Endothelial cell of umbilical vein (primary cell): ENCODE results near the gene PCSK6. TPM values are rescaled to one million over a fixed set of nuclear protein-coding genes. Genes with fewer than 3 reads are reported as not detected.

Experiments used
- BruUV-seq: library from RNA; stranded (reverse); fragments of 400-500 nt; replicated peaks from 2 replicates; lab custom pipeline; 2021; lab: Mats Ljungman, UMichigan
- CTCF ChIA-PET: fragments of 300-600, 350-600 bp; sonication (Branson Sonifier 250); formaldehyde crosslinking; loops from one replicate; lab custom pipeline; 2021; ENCODE audit warnings: antibody characterized with exemption, inconsistent platforms; lab: Charles Lee
- POLR2A ChIA-PET: fragments of 300-600, 350-600 bp; sonication (Branson Sonifier 250); formaldehyde crosslinking; loops from one replicate; lab custom pipeline; 2021; ENCODE audit warnings: antibody characterized with exemption, inconsistent platforms; lab: Charles Lee
- DNase-seq: peaks from one replicate; pipeline ENCODE4 v3.0.0-alpha.2; 2011; ENCODE audit warnings: low read depth, low spot score
- FAIRE-seq: peaks from 2 replicates; lab custom pipeline; 2011; peaks lifted over from hg19 to GRCh38; lab: Jason Lieb, UNC
- H2AFZ ChIP-seq: 2 replicates; pipeline ENCODE4 v1.6.0; 2012; ENCODE audit warnings: low read depth, low read length, control low read depth, inconsistent platforms
- H3K27ac ChIP-seq: 2 replicates; pipeline ENCODE4 v1.5.1; 2011; ENCODE audit warnings: low read depth, mild to moderate bottlenecking, control low read depth, low read length, moderate library complexity; ENCODE audit not compliant: insufficient read depth
- H3K27me3 ChIP-seq, 2 experiments: 2 replicates each; pipeline versions ENCODE4 v1.6.0 to v1.6.1; 2011; ENCODE audit warnings: low read length in 2 of 2, mixed read lengths in 1 of 2; ENCODE audit not compliant: control insufficient read depth in 2 of 2, insufficient read depth in 2 of 2
- H3K36me3 ChIP-seq, 2 experiments: 2 replicates in 1 of 2; 3 replicates in 1 of 2; pipeline ENCODE4 v1.5.1; 2011; ENCODE audit warnings: low read length in 2 of 2, mild to moderate bottlenecking in 1 of 2, moderate library complexity in 1 of 2; ENCODE audit not compliant: control insufficient read depth in 2 of 2, insufficient read depth in 2 of 2; ENCODE audit errors: extremely low read depth in 1 of 2
- H3K4me1 ChIP-seq: 3 replicates; pipeline ENCODE4 v1.5.1; 2011; ENCODE audit warnings: mild to moderate bottlenecking, low read length; ENCODE audit not compliant: control insufficient read depth, insufficient read depth; ENCODE audit errors: extremely low read depth
- H3K4me2 ChIP-seq: 2 replicates; pipeline ENCODE4 v1.6.1; 2011; ENCODE audit warnings: low read length, control low read depth, mixed read lengths; ENCODE audit not compliant: insufficient read depth
- H3K4me3 ChIP-seq, 3 experiments: fragments of 200-600 bp in 1 of 3; sonication (generic), shearing (Covaris generic) in 1 of 3; replicated peaks in 1 of 3; 2 replicates each; pipeline ENCODE4 v1.5.1; 2011 to 2016; ENCODE audit warnings: control low read depth in 3 of 3, low read length in 3 of 3, mild to moderate bottlenecking in 2 of 3, inconsistent platforms in 1 of 3, low read depth in 1 of 3, moderate library complexity in 1 of 3; ENCODE audit not compliant: insufficient read depth in 1 of 3
- H3K79me2 ChIP-seq: 2 replicates; pipeline ENCODE4 v1.6.0; 2012; ENCODE audit warnings: low read length, inconsistent platforms; ENCODE audit not compliant: control insufficient read depth, insufficient read depth
- H3K9ac ChIP-seq: replicated peaks from 2 replicates; pipeline ENCODE3; 2011; ENCODE audit warnings: low read length, control low read depth; ENCODE audit not compliant: insufficient read depth; ENCODE audit errors: extremely low read depth
- H3K9me1 ChIP-seq: replicated peaks from 3 replicates; pipeline ENCODE4 v1.6.0; 2011; ENCODE audit warnings: mild to moderate bottlenecking, low read length; ENCODE audit not compliant: control insufficient read depth, insufficient read depth; ENCODE audit errors: extremely low read depth
- H3K9me3 ChIP-seq: replicated peaks from 2 replicates; pipeline ENCODE4 v1.5.1; 2012; ENCODE audit warnings: low read length, inconsistent platforms; ENCODE audit not compliant: control insufficient read depth, insufficient read depth
- H4K20me1 ChIP-seq: replicated peaks from 2 replicates; pipeline ENCODE3; 2011; ENCODE audit warnings: mild to moderate bottlenecking, low read length; ENCODE audit not compliant: control insufficient read depth, insufficient read depth; ENCODE audit errors: extremely low read depth
- CTCF ChIP-seq, 2 donors: IDR thresholded peaks; 1 replicate in 1 of 2; 2 replicates in 1 of 2; pipeline ENCODE4 v1.5.1; 2011; ENCODE audit warnings: low read length in 2 of 2, mild to moderate bottlenecking in 2 of 2, moderate library complexity in 2 of 2, control low read depth in 1 of 2, inconsistent platforms in 1 of 2, low read depth in 1 of 2; ENCODE audit not compliant: insufficient read depth in 1 of 2; ENCODE audit errors: extremely low read depth in 1 of 2
- EZH2 ChIP-seq: IDR thresholded peaks from 2 replicates; pipeline ENCODE4 v1.6.1; 2012; ENCODE audit warnings: borderline replicate concordance, low read depth, mild to moderate bottlenecking, moderate library complexity, low read length, inconsistent platforms; ENCODE audit not compliant: severe bottlenecking
- GATA2 ChIP-seq: IDR thresholded peaks from 2 replicates; pipeline ENCODE4 v1.7.0; 2011; ENCODE audit warnings: low read depth, mild to moderate bottlenecking, moderate library complexity, mixed read lengths, low read length; ENCODE audit not compliant: insufficient read length, insufficient read depth
- JUN ChIP-seq: IDR thresholded peaks from 2 replicates; pipeline ENCODE4 v1.6.1; 2011; ENCODE audit warnings: borderline replicate concordance, low read depth; ENCODE audit not compliant: insufficient read length, insufficient read depth
- MYC ChIP-seq: IDR thresholded peaks from one replicate; pipeline ENCODE4 v1.6.1; 2011; ENCODE audit warnings: mild to moderate bottlenecking, low read depth, low read length
- POLR2AphosphoS5 ChIP-seq: IDR thresholded peaks from 2 replicates; pipeline ENCODE4 v1.6.1; 2012; ENCODE audit warnings: low read depth, mild to moderate bottlenecking, control low read depth, low read length, moderate library complexity; ENCODE audit not compliant: insufficient read depth
- dilution Hi-C: fragments of 300-500 bp; cut with MboI; formaldehyde crosslinking; loops from one replicate; pipeline ENCODE4 v1.15.0; 2019; ENCODE audit warnings: low sequenced_read_pairs; ENCODE audit not compliant: extremely low pct_ligation_motif_present
- intact Hi-C: fragments of 100-400 bp; cut with micrococcal nuclease; formaldehyde crosslinking; loops from one replicate; pipeline ENCODE4 v1.10.0; 2022
- polyA plus RNA-seq, 4 experiments: library from polyadenylated mRNA; depleted of rRNA in 3 of 4; stranded (reverse) in 3 of 4; unstranded in 1 of 4; fragments of >200 nt; gene quantifications; 2 replicates each; pipeline versions ENCODE4 v1.2.1 to v1.2.3, GENCODE V29; 2011 to 2012; ENCODE audit warnings: missing spikeins in 1 of 4
- total RNA-seq: library from RNA; stranded (reverse); gene quantifications from 2 replicates; pipeline ENCODE4 v1.2.3, GENCODE V29; 2021
- TF ChIP-seq, protein P1 (sequence below): IDR thresholded peaks from 2 replicates; pipeline ENCODE4 v1.6.1; 2011; ENCODE audit not compliant: insufficient read depth, insufficient read length

The PCSK6 gene
- total and polyA plus RNA-seq, 2 donors (not counting 3 experiments of a cell fraction or from before 2014, with no cell fraction given): 0.18 to 0.69 TPM

DNA sequence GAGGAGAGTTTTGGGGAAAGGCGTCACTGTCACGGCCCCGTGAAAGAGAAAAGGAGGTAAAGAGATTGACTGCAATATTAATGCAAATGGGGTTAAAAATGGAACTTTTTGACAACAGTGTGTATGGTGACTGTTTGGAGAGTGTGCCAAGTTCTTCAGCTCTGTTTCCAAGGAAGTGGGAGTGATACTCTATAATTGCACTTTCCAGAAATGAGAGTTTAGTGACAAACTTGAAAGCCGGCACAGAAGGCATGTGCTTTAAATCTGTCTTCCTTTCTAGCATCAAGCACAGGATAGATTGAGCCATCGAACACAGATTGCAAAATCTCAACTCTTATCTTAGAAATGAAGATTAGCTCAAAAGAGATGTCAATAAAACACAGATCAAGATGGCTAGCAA, 142.6 kb downstream of the PCSK6 start:
- H3K4me2 ChIP-seq: no peak overlapping the region
- ChIA-PET CTCF (interaction anchor here (1.9 kb wide), 1 partner anchor 155 kb away, joined by 6 read pairs; no protein-coding TSS in a partner anchor), POLR2A (no interaction called here)
- FAIRE-seq (no peak), DNase-seq (no peak)
- H3K9ac ChIP-seq: no peak overlapping the region
- no peaks in the 10 kb centered on the region for H3K9me1 ChIP-seq
- H3K27ac ChIP-seq: no peak overlapping the region
- dilution Hi-C loops: no loop called here
- intact Hi-C loops: no loop called here
- H4K20me1 ChIP-seq: no peaks in the 10 kb centered on the region
- no peak overlapping the region for H3K4me3 ChIP-seq
- no peak for TF ChIP-seq JUN
- no peak for TF ChIP-seq EZH2
- TF ChIP-seq, protein P1, sequence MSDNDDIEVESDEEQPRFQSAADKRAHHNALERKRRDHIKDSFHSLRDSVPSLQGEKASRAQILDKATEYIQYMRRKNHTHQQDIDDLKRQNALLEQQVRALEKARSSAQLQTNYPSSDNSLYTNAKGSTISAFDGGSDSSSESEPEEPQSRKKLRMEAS: no peak
- TF ChIP-seq GATA2: no peak
- no peak for TF ChIP-seq POLR2AphosphoS5
- no peak for TF ChIP-seq CTCF (IDR thresholded peaks at IDR 0.05; ENCODE audit: extremely low read depth in 1 of 2, insufficient read depth in 1 of 2, low read depth in 1 of 2, low read length in 2 of 2)
- no peak for TF ChIP-seq MYC
- H3K27me3 ChIP-seq: peaks cover 0 to 2% of the 10 kb centered on the region in 2 experiments
- no peaks in the 10 kb centered on the region for H3K9me3 ChIP-seq
- no peaks in the 10 kb centered on the region for H3K4me1 ChIP-seq
- H3K79me2 ChIP-seq: no peaks in the 10 kb centered on the region
- no peak overlapping the region for H2AFZ ChIP-seq
- no peaks in the 10 kb centered on the region for H3K36me3 ChIP-seq
- no TSS peak for BruUV-seq
